Esophagus squamous epithelium (tissue), 4 donors: ENCODE data around the gene CCNB1IP1.

Source experiments
- POLR2A ChIP-seq, 4 donors: fragments of 450-650 bp; IDR thresholded peaks; one replicate each; pipeline ENCODE4 v1.6.1; 2017; ENCODE audit warnings: antibody characterized with exemption in 4 of 4, mild to moderate bottlenecking in 4 of 4, moderate library complexity in 3 of 4
- TF ChIP-seq, protein P1 (sequence below), 6 experiments: fragments of 450-650 bp in 4 of 6; fragments of 200-600 bp in 2 of 6; sonication (generic) in 2 of 6; IDR thresholded peaks; one replicate each; pipeline ENCODE4 v1.5.1; 2016 to 2019; ENCODE audit warnings: antibody characterized with exemption in 6 of 6, mild to moderate bottlenecking in 4 of 6, moderate library complexity in 4 of 6

DNA sequence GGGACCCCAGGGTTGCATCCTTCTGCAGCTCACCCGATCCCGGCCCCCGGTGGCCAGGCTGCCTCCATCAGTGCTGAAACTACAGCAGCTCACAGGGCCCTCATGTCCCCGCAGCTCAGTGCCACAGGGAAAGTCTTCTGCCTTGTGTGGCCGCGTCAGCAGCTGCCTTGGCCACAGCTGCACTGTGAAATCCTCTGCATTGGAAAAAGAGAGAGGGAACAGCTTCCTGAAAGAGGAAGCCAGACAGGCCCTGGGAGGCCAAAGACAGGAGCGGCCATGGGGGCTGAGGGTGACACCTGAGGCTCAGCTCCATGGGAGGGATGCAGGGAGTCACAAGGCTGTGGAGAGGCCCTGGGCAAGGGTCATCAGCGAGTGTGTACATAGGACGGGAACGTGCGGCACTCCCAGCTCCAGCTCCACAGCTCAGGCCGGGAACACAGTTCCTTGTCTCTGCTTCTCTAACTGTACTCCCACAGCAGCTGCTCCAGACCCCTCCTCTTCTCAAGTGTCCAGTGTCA, 43.1 kb upstream of the CCNB1IP1 start:
- TF ChIP-seq, protein P1, sequence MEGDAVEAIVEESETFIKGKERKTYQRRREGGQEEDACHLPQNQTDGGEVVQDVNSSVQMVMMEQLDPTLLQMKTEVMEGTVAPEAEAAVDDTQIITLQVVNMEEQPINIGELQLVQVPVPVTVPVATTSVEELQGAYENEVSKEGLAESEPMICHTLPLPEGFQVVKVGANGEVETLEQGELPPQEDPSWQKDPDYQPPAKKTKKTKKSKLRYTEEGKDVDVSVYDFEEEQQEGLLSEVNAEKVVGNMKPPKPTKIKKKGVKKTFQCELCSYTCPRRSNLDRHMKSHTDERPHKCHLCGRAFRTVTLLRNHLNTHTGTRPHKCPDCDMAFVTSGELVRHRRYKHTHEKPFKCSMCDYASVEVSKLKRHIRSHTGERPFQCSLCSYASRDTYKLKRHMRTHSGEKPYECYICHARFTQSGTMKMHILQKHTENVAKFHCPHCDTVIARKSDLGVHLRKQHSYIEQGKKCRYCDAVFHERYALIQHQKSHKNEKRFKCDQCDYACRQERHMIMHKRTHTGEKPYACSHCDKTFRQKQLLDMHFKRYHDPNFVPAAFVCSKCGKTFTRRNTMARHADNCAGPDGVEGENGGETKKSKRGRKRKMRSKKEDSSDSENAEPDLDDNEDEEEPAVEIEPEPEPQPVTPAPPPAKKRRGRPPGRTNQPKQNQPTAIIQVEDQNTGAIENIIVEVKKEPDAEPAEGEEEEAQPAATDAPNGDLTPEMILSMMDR (IDR thresholded peaks at IDR 0.05), result no peak
- TF ChIP-seq POLR2A (IDR thresholded peaks at IDR 0.05), result no peak
